NCI-H1092 treated with DMSO at 0.1 percent for 48 hours (cell line): ENCODE results near the gene AGPS.
"Not testable (repeated sequence)": the region's sequence is repeated elsewhere in the genome, so short reads cannot be mapped to it uniquely, and the experiment has no call there.

Experiments
- DNase-seq: peaks from one replicate; lab custom pipeline; 2025; lab: John Stamatoyannopoulos, UW

AGPS gene

DNA sequence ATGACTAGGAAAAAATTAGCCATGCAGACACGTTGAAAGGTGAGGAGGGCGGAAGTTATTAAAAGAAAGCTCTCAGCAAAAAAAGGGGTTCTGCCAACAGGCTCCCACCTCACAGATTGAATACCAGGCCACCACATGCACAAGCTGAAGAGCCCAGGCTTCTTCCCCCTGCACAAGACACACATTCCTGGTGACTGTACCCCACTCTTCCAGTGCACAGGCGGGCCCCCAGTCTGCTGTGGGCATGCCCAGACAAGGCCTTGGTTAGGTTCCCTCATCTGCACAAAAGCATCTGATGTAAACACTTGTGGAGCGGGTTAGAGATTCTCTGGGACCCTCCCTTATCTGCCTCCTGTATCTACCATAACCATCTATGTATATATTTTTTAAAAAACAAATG is 81.7 kb downstream of the AGPS start:
- DNase-seq = no peak

- no peak for DNase-seq
Measured at GRCh38 chr2:177474998-177475397, 82.4 kb downstream of the AGPS start.

- no peak for DNase-seq
Measured at GRCh38 chr2:177476897-177477296, 84.3 kb downstream of the AGPS start.

- DNase-seq = no peak
Measured at GRCh38 chr2:177478029-177478428, 85.5 kb downstream of the AGPS start.

GRCh38 chr2:177478907-177479306 is 86.3 kb downstream of the AGPS start:
- no peak for DNase-seq

GRCh38 chr2:177482195-177482594 is 89.6 kb downstream of the AGPS start:
- no peak for DNase-seq

DNA sequence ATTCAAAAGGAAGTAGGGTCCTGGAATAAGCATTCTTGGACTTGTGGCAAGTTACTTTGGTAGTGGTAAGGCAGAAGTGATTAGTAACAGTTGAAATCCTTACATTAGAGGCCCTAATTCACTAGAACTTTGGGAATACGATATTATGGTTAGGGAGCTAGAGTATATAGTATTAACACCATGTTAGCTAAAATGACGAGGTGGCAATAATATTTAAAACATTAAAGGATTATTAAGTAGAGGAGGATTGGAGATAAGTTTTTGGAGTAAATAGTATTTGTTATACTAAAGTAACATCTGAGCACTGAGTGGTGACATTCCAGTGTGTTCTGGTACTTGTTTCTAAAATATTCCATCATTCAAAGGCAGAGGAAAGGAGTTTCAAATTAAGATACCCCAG is 91.0 kb downstream of the AGPS start:
- no peak for DNase-seq

DNA sequence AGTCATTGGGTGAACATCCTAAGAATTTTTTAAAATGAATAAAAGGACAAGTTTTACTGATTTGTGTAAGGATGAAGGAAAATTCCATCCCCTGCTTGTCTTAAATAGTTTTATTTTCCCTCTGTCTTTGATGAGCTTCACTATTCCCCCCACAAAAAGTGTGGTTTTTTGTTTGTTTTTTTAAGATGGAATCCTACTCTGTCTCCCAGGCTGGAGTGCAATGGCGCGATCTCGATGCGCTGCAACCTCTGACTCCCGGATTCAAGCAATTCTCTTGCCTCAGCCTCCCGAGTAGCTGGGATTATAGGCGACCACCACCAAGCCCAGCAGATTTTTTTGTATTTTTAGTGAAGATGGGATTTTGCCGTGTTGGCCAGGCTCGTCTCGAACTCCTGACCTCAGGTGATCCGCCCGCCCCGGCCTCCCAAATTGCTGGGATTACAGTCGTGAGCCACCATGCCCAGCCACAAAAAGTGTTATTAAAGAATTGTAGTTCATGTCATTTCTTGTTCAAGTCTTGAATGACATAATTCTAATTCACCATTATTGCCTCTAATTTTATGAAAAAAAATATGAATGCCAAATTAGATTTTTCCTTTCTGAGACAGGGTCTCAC is 91.7 kb downstream of the AGPS start:
- DNase-seq = no peak

- not testable (repeated sequence) for DNase-seq
Measured at GRCh38 chr2:177485657-177486056, 93.1 kb downstream of the AGPS start.

DNA sequence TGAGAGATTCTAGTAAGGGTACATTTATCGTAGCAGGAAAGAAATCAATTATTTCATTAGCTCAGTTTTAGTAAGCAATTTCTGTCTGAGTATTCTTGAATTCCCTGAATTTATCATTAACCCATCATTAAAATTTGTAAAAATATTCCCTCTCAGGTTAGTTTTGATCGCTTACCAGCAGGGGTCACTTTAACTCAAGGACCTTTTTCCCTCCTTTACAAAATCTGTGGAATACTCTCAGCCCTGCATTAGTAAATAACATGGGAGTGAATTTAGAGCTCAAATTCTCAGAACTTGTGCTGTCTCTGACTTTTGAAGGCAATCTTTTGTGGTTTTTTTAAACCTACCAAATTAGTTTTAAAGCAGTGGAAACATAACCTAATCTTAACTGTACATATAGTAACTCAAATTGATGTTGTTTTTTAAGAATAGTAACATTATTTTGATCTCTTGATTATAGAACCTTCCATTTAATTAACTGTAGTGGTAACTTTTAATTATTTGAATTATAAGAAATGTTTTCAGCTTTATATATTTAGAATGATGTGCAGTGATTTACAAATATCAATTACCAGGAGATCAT is 97.2 kb downstream of the AGPS start:
- peak; percentile 27 for DNase-seq

DNA sequence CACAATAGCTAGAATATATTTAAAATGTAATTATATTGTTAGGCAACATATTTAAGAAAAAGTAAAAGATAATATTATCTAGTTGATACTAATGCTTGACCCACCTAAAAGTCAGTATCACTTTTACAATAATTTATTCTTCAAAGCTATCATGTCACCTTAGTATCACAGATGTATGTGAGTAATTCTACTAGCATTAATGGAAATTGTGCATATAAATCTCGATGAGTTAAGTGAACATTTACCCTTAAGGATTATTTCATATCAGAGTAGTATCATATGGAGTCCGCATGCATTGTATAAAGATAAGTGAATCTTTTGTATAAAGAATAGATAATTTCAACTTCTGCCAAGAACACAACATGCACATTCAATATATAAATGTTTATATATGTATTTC is 103.4 kb downstream of the AGPS start:
- no peak for DNase-seq

DNA sequence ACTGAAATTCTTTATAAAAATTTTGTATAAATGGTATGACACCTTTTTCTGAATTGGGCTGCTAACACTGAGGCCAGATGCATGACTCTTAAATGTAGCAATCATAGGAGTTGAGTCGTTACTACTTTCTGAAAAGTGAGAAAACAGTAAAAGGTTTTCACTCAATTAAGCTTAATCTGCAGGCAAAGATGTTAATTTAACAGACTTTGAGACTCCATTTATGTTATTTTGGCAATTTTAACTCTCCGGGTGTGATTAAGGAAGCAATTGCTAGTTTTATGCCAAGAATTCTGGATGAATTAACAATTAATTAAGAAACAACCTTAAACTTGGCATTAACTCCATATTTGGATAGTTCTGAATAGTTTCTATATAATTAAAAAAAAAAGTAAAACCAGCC is 104.3 kb downstream of the AGPS start:
- DNase-seq = no peak

GRCh38 chr2:177501186-177501585 is 108.6 kb downstream of the AGPS start:
- no peak for DNase-seq

DNA sequence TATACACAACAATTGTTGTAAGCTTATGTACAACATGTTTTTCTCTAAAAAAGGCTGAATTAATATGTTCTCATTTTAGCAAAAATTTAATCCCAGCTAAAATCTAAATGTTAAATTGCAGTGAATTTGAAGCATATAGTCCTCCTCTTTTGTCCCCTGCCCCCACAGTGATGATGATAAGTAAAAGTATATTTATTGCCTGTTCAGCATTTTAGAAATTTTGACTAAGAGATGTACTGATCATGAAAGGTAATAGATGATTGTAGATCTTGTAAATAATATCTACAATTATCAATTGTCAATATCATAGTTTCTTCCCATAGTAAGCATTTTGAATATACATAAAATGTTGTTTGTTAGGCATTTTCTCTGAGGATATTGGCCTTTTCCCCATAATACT is 113.9 kb downstream of the AGPS start:
- DNase-seq = no peak

GRCh38 chr2:177506998-177507397 is 114.4 kb downstream of the AGPS start:
- DNase-seq = no peak

DNA sequence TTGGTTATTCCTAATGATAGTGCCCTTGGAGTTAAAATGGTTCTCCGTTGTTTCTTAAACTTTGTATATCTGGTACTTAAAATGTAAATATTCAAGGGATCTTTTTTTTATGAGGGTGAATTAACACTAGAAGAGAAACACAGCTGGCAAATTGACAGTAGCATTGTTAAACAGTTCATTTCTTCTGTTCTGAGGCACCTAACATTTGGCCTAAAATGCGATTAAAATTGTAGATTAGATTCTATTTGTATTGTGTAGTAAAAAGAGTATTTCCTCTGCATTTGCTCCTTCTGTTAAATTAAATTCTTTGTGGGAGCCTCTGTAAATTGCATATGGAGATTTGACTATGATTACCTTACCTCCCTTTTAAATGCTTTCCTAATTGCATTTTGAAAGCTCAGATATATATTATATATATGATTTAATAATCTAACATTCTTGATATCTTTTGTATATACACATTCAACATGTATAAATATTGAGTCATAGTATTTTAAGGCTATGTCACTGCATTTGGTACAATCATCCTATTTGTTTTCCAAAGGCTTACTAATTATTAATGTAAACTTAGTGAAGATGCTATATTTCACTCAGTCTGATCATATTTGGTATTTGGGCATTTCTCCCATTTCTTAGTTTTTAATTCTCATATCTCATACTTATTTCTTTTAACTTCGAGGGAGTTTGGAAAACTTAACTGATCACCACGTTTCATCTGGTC is 124.4 kb downstream of the AGPS start:
- no peak for DNase-seq

DNA sequence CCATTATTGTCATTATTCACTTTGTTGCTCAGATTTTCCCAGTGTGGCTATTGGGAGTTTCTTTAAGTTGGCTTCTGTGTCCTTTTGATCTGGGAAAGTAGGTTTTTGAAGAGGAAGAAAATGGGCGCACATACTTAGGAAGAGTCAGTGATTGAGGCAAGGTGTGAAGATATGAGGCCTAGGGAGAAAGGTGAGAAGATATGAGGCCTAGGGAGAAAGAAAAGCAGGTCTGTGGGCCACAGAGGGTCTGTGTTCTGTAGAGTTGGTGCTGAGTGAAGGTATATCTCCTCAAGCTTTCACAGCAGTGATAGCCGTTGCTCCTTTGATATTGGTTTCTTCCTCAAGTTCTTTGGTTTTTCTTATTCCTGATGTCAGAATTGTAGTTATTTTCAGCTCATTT is 126.2 kb downstream of the AGPS start:
- DNase-seq = no peak

DNA sequence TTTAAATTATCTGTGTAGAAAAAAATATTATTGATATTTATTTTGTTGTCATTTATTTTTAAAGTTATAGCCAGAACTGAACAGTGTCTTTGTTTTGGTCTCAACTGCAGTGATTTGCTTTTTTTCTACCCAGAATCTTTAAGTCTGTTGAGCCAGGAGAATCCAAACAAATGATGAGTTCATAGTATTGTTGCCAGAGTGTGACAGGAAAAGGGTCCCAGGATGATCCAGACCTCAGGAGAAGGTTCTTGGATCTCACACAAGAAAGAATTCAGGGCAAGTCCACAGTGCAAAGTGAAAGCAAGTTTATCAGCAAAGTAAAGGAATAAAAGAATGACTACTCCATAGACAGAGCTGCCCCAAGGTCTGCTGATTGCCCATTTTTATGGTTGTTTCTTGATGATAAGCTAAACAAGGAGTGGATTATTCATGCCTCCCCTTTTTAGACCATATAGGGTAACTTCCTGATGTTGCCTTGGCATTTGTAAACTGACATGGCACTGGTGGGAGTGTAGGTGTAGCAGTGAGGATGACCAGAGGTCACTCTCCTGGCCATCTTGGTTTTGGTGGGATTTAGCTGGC is 127.1 kb downstream of the AGPS start:
- DNase-seq = no peak

- no peak for DNase-seq
Measured at GRCh38 chr2:177520324-177520723, 127.8 kb downstream of the AGPS start.

DNA sequence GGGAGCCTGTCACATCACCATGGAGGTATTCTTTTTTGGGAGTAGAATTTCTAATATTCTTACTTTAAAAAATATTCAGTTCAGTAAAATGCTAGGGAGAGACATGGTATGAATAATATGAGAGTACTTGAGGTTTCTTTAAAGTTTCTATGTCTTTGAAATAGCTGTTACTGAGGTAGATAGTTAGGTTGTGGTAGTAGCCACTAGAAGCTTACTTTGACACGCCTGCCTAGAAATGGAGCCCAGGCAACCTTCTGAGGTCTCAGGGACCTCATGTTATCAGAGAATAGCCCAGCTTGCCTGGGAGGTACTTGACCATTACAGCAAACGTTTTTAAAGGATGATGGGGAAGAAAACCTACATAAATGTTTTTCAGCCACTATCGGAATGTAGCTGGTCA is 131.2 kb downstream of the AGPS start:
- no peak for DNase-seq

DNA sequence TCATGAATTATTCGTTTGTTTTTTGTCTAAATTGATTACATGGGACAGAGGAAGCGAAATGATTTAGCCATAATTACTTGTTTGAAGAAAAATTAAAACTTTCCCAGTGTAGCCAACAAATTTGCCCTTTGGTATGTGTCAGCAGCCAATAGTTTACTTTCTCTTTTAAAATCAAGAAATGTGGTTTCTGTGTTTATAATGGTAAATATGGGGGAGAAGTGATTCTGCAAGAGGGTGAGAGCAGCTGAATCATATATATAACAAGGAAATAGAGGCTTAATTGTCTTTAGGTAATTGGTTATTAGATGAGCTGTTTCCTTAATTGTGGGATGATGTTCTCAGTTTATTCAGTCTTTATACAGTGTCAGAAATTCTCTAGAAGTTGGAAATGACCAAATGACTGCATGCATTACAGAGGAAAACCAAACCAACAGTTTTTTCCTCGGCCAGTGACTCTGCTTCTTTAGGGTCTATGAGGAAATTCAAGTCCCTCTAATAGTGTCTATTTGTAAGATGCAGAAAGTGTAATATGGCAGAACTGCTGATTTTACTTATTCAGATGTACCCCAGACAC is 132.9 kb downstream of the AGPS start:
- no peak for DNase-seq

GRCh38 chr2:177528351-177528933 is 135.9 kb downstream of the AGPS start:
- DNase-seq = no peak

DNA sequence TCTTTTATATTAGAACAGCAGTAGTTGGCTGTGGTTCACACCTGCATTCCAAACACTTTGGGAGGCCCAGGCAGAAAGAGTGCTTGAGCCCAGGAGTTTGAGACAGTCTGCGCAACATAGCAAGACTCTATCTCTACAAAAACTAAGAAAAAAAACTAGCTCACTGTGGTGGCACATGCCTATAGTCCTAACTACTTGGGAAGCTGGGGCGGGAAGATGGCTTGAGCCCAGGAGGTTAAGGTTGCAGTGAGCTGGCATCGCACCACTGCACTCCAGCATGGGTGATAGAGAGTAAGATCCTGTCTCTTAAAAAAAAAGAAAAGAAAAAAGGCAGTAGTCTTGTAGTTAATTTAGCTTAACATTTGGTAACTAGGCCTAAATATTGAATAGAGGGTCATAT is 136.6 kb downstream of the AGPS start:
- DNase-seq = no peak
